Neuronal stem cell (in vitro differentiated cells): Measurements from ENCODE around the gene ZNF423.

Experiments used
- DNase-seq: peaks from one replicate; pipeline ENCODE4 v3.0.0-alpha.2; 2013; ENCODE audit warnings: low spot score
- H2AFZ ChIP-seq: one replicate; pipeline ENCODE4 v1.6.1; 2013; ENCODE audit warnings: mild to moderate bottlenecking, low read length, inconsistent platforms
- H2AK5ac ChIP-seq: 2 replicates; pipeline ENCODE4 v1.6.1; 2013; ENCODE audit warnings: low read depth, mild to moderate bottlenecking, inconsistent platforms, low read length, moderate library complexity, mixed read lengths
- H2BK120ac ChIP-seq: 2 replicates; pipeline ENCODE4 v1.6.1; 2013; ENCODE audit warnings: low read depth, mild to moderate bottlenecking, inconsistent platforms, low read length, moderate library complexity, mixed read lengths
- H2BK12ac ChIP-seq: one replicate; pipeline ENCODE4 v1.6.1; 2013; ENCODE audit warnings: low read length, inconsistent platforms
- H2BK15ac ChIP-seq: 2 replicates; pipeline ENCODE4 v1.6.1; 2013; ENCODE audit warnings: mild to moderate bottlenecking, low read length, inconsistent platforms, mixed read lengths
- H2BK5ac ChIP-seq: one replicate; pipeline ENCODE4 v1.6.1; 2013; ENCODE audit warnings: inconsistent platforms, mild to moderate bottlenecking, low read length, moderate library complexity
- H3K14ac ChIP-seq: one replicate; pipeline ENCODE4 v1.6.1; 2013; ENCODE audit warnings: low read length, inconsistent platforms
- H3K18ac ChIP-seq: 2 replicates; pipeline ENCODE4 v1.6.1; 2013; ENCODE audit warnings: low read length, inconsistent platforms
- H3K23ac ChIP-seq: 2 replicates; pipeline ENCODE4 v1.6.1; 2013; ENCODE audit warnings: low read depth, mild to moderate bottlenecking, mixed read lengths, low read length, inconsistent platforms; ENCODE audit not compliant: poor library complexity
- H3K27ac ChIP-seq: replicated peaks from 3 replicates; pipeline ENCODE4 v1.5.1; 2013; ENCODE audit warnings: low read length, inconsistent platforms
- H3K27me3 ChIP-seq, 3 experiments: 2 replicates each; pipeline ENCODE4 v1.6.1; 2013; ENCODE audit warnings: low read length in 3 of 3, mild to moderate bottlenecking in 2 of 3, inconsistent platforms in 1 of 3, low read depth in 1 of 3, mixed read lengths in 1 of 3, moderate library complexity in 1 of 3; ENCODE audit not compliant: control insufficient read depth in 3 of 3, insufficient read depth in 3 of 3
- H3K36me3 ChIP-seq, 2 donors: replicated peaks in 1 of 2; 2 replicates each; pipeline ENCODE4 v1.6.1; 2013; ENCODE audit warnings: low read length in 2 of 2; ENCODE audit not compliant: control insufficient read depth in 2 of 2, insufficient read depth in 2 of 2
- H3K4ac ChIP-seq: 2 replicates; pipeline ENCODE4 v1.6.1; 2013; ENCODE audit warnings: inconsistent platforms, mild to moderate bottlenecking, low read length, moderate library complexity
- H3K4me1 ChIP-seq, 2 donors: 1 replicate in 1 of 2; 2 replicates in 1 of 2; pipeline ENCODE4 v1.6.1; 2013; ENCODE audit warnings: low read length in 2 of 2, low read depth in 1 of 2; ENCODE audit not compliant: control insufficient read depth in 2 of 2, insufficient read depth in 1 of 2
- H3K4me2 ChIP-seq: one replicate; pipeline ENCODE4 v1.6.1; 2013; ENCODE audit warnings: mild to moderate bottlenecking, low read length, inconsistent platforms; ENCODE audit not compliant: insufficient read depth, poor library complexity, severe bottlenecking
- H3K4me3 ChIP-seq, 2 donors: 2 replicates each; pipeline ENCODE4 v1.5.1; 2013; ENCODE audit warnings: low read length in 2 of 2, mild to moderate bottlenecking in 2 of 2, inconsistent platforms in 1 of 2, moderate library complexity in 1 of 2
- H3K79me1 ChIP-seq: one replicate; pipeline ENCODE4 v1.6.1; 2013; ENCODE audit warnings: low read depth, mild to moderate bottlenecking, inconsistent platforms, low read length, moderate library complexity
- H3K9ac ChIP-seq: one replicate; pipeline ENCODE4 v1.6.1; 2013; ENCODE audit warnings: mild to moderate bottlenecking, low read depth, low read length, inconsistent platforms; ENCODE audit not compliant: poor library complexity
- H3K9me3 ChIP-seq, 2 donors: replicated peaks in 1 of 2; 2 replicates each; pipeline versions ENCODE3 to v1.6.1; 2013; ENCODE audit warnings: low read length in 2 of 2, mild to moderate bottlenecking in 2 of 2, inconsistent platforms in 1 of 2, low read depth in 1 of 2, mixed read lengths in 1 of 2, moderate library complexity in 1 of 2; ENCODE audit not compliant: control insufficient read depth in 2 of 2, insufficient read depth in 1 of 2
- H4K8ac ChIP-seq: one replicate; pipeline ENCODE4 v1.6.1; 2013; ENCODE audit warnings: low read depth, mild to moderate bottlenecking, inconsistent platforms, low read length, moderate library complexity
- H4K91ac ChIP-seq: one replicate; pipeline ENCODE4 v1.6.1; 2013; ENCODE audit warnings: low read length, low read depth, mild to moderate bottlenecking, inconsistent platforms; ENCODE audit not compliant: poor library complexity
- WGBS, 2 donors: extraction: QIAGEN DNeasy Blood & Tissue Kit; methylation state at CpG; one replicate each; pipeline ENCODE4 v1.1.7; 2013; ENCODE audit warnings: missing lambda C conversion rate in 2 of 2, mixed read lengths in 1 of 2; ENCODE audit not compliant: insufficient read length in 2 of 2, insufficient replicate concordance in 1 of 2; ENCODE audit errors: extremely low coverage in 2 of 2; 5-methylcytosine and 5-hydroxymethylcytosine counted together

The ZNF423 gene

GRCh38 chr16:49839017-49839825 is 16.7 kb downstream of the ZNF423 start:
- Histone ChIP-seq H4K8ac (no peak overlapping the region), H3K36me3 (peaks cover 0 to 14% of the 10 kb centered on the region in 2 donors), H4K91ac (no peak overlapping the region), H2AFZ (no peak overlapping the region), H3K27me3 (no peaks in the 10 kb centered on the region), H2AK5ac (peak overlapping the region; percentile 66), H3K9ac (peak overlapping the region; percentile 47), H3K14ac (peak overlapping the region; percentile 58), H3K18ac (peak overlapping the region; percentile 66), H3K27ac (no peak overlapping the region), H3K4ac (no peak overlapping the region), H2BK120ac (no peak overlapping the region), H3K4me2 (peak overlapping the region; percentile 77), H3K79me1 (peaks cover 25% of the 10 kb centered on the region), H3K4me1 (peaks cover 37 to 50% of the 10 kb centered on the region in 2 donors), H3K9me3 (no peaks in the 10 kb centered on the region), H2BK15ac (peak overlapping the region; percentile 38), H3K4me3 (peak overlapping the region in 1 of 2 donors; percentile 53), H3K23ac (peak overlapping the region; percentile 44), H2BK5ac (peak overlapping the region; percentile 68), H2BK12ac (peak overlapping the region; percentile 67)
- no CpG with 5 or more reads among the region's 26 CpGs for WGBS, 2 donors
- peak; percentile 35 for DNase-seq

GRCh38 chr16:49838441-49839016 is 17.4 kb downstream of the ZNF423 start:
- no peak overlapping the region for H3K4ac ChIP-seq
- H2AK5ac ChIP-seq: no peak overlapping the region
- no peak overlapping the region for H2AFZ ChIP-seq
- H2BK5ac ChIP-seq: peak overlapping the region; percentile 68
- peak overlapping the region; percentile 74 for H3K18ac ChIP-seq
- no peak overlapping the region for H3K23ac ChIP-seq
- no peak overlapping the region for H2BK120ac ChIP-seq
- H3K4me1 ChIP-seq: peaks cover 42 to 51% of the 10 kb centered on the region in 2 donors
- peak overlapping the region; percentile 50 for H3K9ac ChIP-seq
- H3K9me3 ChIP-seq: no peaks in the 10 kb centered on the region
- WGBS, 2 donors: no CpG with 5 or more reads among the region's 63 CpGs
- H4K8ac ChIP-seq: no peak overlapping the region
- H3K4me2 ChIP-seq: peak overlapping the region; percentile 77
- no peaks in the 10 kb centered on the region for H3K27me3 ChIP-seq
- H3K36me3 ChIP-seq: peaks cover 0 to 14% of the 10 kb centered on the region in 2 donors
- H3K4me3 ChIP-seq: peak overlapping the region in 1 of 2 donors; percentile 61
- peak overlapping the region; percentile 7 for H2BK15ac ChIP-seq
- H3K27ac ChIP-seq: no peak overlapping the region
- no peak overlapping the region for H3K14ac ChIP-seq
- H3K79me1 ChIP-seq: peaks cover 25% of the 10 kb centered on the region
- peak; percentile 50 for DNase-seq
- peak overlapping the region; percentile 17 for H2BK12ac ChIP-seq
- no peak overlapping the region for H4K91ac ChIP-seq

- no CpG with 5 or more reads among the region's 17 CpGs for WGBS, 2 donors
- Histone ChIP-seq H2AK5ac (no peak overlapping the region), H3K79me1 (peaks cover 25% of the 10 kb centered on the region), H3K27me3 (no peaks in the 10 kb centered on the region), H2AFZ (no peak overlapping the region), H3K4me1 (peaks cover 48 to 52% of the 10 kb centered on the region in 2 donors), H4K8ac (no peak overlapping the region), H2BK120ac (no peak overlapping the region), H3K18ac (peak overlapping the region; percentile 74), H4K91ac (no peak overlapping the region), H3K4me2 (peak overlapping the region; percentile 77), H3K4me3 (no peak overlapping the region), H3K9ac (peak overlapping the region; percentile 50), H3K4ac (no peak overlapping the region), H3K14ac (no peak overlapping the region), H2BK5ac (peak overlapping the region; percentile 68), H2BK12ac (no peak overlapping the region), H3K27ac (no peak overlapping the region), H3K23ac (no peak overlapping the region), H3K9me3 (no peaks in the 10 kb centered on the region), H2BK15ac (peak overlapping the region; percentile 7), H3K36me3 (peaks cover 0 to 14% of the 10 kb centered on the region in 2 donors)
- no peak for DNase-seq
Measured at GRCh38 chr16:49837688-49838410, 18.1 kb downstream of the ZNF423 start.

GRCh38 chr16:49836668-49837067 is 19.2 kb downstream of the ZNF423 start:
- no peaks in the 10 kb centered on the region for H3K27me3 ChIP-seq
- no peak overlapping the region for H3K9ac ChIP-seq
- H2AK5ac ChIP-seq: peak overlapping the region; percentile 4
- H2AFZ ChIP-seq: no peak overlapping the region
- H2BK15ac ChIP-seq: no peak overlapping the region
- peaks cover 0 to 14% of the 10 kb centered on the region in 2 donors for H3K36me3 ChIP-seq
- no peak overlapping the region for H3K14ac ChIP-seq
- H4K8ac ChIP-seq: no peak overlapping the region
- peaks cover 54 to 55% of the 10 kb centered on the region in 2 donors for H3K4me1 ChIP-seq
- no peak overlapping the region for H2BK12ac ChIP-seq
- H3K18ac ChIP-seq: no peak overlapping the region
- no peak for DNase-seq
- H3K4me3 ChIP-seq: no peak overlapping the region
- no peaks in the 10 kb centered on the region for H3K9me3 ChIP-seq
- H2BK120ac ChIP-seq: no peak overlapping the region
- peaks cover 30% of the 10 kb centered on the region for H3K79me1 ChIP-seq
- H3K23ac ChIP-seq: peak overlapping the region; percentile 49
- H3K4me2 ChIP-seq: no peak overlapping the region
- WGBS, 2 donors: no CpG with 5 or more reads among the region's 5 CpGs
- H3K4ac ChIP-seq: no peak overlapping the region
- H2BK5ac ChIP-seq: no peak overlapping the region
- no peak overlapping the region for H3K27ac ChIP-seq
- no peak overlapping the region for H4K91ac ChIP-seq
